GM18499 (cell line): ENCODE results near the gene PRKD3.

Source experiments
- ATAC-seq: cut with Tn5 transposase; IDR thresholded peaks from one replicate; pipeline ENCODE4 v1.9.1; 2021; ENCODE audit warnings: moderate number of reproducible peaks; ENCODE audit not compliant: insufficient read depth, unreplicated experiment

PRKD3 gene

DNA sequence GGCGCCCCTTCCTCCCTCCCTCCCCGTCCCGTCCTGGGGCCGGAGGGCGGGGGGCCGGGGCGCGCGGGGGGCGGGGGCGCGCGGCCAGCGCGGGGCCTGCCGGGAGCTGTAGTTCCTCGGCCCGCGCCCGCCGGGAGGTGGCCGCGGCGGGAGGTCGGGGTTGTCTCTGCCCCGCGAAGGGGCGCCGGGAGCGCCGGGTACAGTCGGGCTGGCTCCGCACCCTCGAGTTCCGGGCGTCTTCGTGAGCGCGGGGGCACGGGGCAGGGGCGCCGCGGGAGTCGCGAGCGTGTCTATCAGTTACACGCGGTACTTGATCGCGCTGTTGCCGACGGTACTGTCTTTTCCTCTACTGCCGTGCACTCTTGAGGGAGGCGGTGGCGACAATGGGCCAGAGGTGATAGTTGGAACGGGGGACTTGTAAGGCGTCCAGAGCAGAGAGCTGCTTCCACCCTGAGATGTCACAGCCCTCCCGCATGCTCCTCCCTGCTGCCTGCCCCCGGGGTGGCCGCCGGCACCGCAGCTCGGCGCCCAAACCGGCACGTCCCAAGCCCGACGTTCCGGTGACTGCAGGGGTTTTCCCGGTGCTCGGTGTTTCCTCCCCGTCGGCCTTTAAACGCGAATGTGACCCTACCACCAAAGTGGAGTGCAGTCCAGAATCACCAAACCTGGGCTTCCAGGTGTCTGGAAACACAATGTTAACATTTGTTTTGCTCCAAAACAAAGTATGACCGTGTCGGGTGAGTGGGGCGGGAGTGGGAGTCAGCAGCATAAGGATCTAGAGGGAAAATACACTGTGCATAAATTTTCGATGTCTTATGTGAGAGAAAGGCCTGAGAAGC lies at the start of gene PRKD3:
Gene PRKD3 (minus strand): TSS at position 48 of the 839 bp plus-strand sequence. CDS start 8,309 bp downstream, outside the sequence.
- ATAC-seq: no peak

DNA sequence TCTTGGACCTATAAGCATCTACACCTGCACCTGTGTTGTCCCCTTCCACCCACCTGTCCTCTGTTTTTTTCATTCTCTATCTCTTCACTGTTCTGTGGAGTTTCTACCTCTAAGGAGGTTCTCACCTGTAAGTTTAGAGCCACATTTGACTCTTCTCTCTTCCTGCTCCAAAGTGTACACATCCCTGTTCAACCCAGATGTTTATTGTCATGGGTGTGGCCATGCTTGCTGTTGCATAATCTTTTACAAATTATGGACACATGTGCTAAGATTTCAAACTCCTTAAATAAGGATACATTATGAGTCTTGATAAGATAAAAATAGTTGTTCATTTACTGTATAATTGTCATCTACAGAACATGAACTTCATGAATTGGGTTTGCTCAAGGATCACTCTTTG lies 47.4 kb upstream of the PRKD3 start:
- no peak for ATAC-seq

DNA sequence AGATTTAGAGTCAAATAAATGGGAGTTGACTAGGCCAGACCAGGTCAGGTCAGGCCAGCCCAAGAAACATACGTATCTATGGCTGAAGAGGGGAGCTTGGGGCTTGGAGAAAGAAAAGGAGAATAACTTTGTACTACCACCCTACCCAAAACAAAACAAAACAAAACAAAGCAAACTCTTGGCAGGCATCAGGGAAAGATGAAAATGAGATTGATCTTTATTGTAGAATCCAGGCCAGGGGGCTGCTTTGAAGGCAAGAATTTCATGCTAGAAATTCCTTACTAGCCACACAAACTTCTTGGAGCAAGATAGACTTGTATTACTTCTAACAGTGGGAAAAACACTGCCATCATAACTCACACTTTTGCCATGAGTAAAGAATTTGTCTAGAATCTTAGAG lies 46.0 kb upstream of the PRKD3 start:
- no peak for ATAC-seq

DNA sequence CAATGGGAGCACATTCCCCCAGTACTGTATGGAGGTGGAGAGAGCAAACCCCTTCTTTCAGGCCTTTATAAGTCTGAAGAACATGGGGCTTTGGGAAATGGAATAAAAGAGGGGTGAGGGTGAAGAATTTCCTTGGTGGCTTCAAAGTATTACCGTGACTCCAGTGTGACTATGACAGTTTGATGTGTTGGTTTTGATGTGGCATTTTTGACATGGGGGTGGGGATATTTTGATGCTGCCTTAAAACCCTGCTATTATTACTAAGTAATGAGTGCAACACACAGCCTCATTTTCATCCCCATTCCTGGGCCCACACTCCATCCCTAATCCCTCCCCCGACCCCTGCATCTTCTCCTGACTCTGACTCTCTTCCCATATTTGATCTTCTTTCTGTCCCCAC lies 43.4 kb upstream of the PRKD3 start:
- no peak for ATAC-seq

DNA sequence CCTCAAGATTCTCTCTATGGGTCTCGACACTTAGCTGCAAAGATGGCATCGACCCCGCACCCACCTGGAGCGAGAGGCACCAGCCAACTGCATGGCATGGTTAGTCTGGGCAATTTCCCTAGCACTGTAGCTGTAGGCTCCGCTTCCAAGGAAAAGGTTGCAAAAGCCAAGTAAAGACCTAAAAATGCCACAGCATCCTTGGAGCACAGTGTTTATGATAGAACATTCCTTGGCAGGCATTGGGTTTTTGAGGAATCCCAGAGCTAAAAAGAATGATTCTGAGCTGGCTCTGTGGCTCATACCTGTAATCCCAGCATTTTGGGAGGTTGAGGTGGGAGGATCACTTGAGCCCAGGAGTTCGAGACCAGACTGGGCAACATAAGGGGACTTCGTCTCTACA lies 42.7 kb upstream of the PRKD3 start:
- ATAC-seq: no peak

DNA sequence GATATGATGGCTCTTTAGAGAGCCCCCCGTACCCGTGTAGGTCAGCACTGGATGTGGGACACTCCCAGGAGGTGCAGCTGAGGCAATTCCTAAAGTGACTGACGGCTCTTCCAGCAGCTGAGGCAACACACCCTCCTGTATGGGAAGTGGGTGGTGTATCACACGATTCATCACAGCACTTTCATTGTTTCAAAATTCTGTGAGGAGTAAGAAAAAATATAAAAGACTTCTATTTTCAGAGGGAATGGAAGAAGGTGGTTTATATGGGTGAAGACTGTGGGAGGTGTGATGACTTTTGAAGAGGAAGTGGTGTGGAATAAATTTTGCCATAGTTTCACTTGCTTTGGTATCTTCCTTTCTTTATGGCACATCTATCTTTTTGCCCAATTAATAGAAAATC lies 42.1 kb upstream of the PRKD3 start:
- no peak for ATAC-seq

DNA sequence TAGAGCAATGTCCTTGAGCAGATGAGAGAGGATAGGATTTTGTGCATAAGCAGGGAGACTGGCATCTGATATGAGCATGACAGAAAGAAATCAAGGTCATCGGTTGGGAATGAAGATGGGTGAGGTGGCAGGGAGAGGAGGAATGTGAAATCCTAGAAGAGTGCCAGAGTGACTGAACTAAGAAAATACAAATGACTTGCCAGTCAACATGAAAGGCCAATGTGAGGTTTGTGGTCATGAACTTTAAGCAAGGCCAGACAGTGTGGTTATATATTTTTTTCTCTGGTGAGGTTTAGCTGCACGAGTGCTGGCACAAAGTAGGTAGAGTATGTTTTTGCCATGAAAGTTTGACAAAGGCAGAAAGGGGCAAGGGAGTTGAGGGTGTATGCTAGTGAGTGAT lies 41.0 kb upstream of the PRKD3 start:
- no peak for ATAC-seq

DNA sequence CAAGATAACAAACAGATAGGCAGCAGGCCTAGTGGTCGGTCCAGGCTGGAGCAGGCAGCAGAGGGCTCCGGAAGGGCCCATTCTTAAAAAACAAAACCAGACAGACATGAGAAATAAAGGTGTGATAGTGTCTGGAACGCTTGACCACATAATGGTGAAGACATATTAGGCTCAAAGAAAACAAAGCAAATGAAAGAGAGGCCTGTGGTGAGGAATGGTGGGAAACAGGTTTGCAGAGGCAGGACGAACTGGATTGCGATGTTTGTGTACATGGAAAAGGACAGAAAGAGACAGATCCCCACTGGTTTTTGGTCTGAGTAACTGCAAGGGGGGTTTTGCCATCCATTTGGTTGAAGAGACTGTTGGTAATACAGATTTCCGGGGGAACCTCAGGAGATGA lies 39.7 kb upstream of the PRKD3 start:
- no peak for ATAC-seq

DNA sequence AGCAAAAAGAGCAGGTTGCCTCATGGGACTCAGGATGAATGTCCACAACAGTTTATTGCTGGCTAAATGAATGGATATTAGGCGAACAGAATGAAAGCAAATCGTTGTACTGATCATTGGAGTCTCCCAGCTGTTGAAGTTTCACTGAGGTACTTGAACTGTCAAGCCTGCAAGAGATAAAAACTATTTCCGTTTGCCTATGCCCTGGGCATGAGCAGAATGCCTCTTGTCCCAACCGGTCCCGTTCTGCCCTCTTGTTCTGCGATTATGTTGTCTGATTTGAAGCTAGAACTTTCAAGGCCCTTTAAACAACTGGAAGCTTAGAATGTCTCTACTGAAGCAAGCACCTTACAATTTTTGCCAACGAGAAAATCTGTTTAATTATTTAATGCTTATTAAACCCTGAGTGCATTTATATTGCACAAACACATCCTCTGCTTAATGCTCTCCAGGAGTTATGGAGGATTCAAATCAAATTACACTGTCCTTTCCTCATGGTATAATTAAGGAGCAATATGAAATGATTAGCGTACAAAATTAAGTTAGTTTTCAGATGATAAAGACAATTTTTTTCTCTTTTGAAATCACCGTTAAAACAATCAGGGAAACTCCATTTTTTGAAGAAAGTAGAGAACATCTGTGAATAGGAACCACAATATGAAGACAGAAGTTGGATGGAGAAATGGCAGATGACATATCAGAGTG lies 37.5 kb upstream of the PRKD3 start:
- no peak for ATAC-seq

DNA sequence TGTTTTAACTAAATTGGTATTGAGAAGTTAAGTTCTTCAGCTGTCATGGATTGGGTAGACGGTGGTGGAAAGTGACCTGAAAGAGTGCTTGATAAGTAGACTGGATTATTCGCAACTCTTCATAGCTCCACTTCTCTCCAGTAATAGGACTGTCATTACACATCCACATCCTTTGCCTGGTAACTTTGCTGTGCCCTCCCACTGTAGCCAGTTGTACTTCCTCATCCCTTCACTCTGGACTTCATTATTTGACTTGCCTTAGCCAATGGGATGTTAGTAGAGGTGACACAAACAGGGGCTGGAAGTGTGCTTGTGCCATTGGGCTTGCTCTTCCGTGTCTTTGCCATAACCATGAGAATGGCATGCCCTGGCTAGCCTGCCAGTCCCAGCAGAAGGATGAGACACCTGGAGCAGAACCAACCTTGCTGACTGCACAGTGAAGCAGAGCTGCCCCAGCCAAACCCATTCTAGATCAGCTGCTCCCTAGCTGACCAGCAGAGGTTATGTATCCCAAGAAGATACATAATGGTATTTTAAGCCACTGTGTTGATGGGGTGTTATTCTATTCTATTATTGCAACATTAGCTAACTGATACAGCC lies 36.7 kb upstream of the PRKD3 start:
- ATAC-seq: no peak

DNA sequence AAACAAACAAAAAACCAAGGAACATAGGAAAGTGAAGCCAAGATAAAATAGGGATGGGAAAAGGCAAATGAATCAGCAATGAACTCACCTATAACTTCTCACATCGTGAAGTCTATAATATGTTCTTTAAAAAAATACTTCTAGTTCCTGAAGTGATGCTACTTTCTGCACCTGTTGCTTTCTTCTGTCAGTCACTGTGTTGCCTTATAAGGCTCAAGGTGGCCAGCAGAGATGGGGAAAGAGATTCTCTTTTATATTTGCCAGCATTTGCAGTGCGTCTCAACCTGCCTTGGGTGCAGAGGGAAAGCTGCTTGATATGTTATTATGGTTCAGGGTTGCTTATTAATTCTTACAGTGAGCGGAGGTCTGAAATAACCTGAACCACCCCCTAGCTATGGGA lies 33.8 kb upstream of the PRKD3 start:
- ATAC-seq: no peak

DNA sequence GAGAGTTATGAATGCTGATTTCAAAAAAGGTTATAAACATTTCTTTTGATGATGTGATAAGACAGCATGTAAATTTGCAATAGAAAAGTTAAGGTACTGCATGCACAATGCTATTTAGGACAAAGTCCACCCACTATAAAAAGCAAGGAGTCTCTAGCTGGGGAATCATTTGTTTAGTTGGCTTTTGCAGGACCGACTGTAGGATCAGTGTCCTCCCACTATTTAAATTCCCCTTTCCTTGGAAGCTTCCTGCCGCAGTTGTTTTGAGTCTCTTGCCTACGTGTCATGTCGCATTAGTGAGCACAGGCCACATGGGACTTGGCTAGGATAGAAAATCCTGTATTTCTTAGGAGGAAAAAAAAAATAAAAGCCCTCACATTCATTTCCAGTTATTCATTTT lies 32.9 kb upstream of the PRKD3 start:
- ATAC-seq: no peak

DNA sequence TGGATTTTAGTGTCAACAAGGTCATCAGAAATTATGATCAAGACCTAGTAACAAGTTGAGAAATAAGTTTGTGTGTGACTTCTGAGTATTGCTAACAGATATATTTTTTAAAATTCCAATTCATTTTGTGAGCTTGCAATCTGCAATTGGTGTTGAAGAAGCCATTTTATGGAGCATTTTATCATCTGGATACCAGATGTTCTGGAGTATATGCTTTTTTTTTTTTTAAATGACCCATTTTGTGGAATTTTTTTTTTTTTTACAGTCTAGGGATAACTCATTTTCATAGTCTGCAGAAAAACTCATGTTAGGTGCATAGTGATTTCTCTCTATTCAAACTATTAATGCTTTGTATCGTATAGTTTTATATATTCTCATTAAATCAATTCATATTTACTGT lies 32.4 kb upstream of the PRKD3 start:
- ATAC-seq: no peak

DNA sequence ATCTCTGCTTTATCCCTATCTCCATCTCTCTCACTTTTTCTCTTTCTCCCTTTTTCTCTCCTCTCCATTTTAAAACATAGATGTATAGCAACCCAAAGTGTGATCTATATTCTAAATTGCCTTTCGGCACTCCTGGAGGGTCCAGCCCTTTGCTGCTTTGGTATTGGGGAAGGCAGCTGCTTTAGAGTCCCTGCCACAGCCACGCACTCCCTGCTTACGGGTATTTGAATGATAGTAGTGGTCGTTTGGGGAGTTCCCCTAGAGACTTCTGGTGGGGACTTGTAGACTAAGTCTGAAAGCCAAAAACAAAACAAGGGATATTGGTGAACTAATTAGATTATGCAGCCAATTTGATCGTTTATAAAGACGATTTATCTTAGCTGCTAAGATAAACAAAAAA lies 31.7 kb upstream of the PRKD3 start:
- ATAC-seq: no peak

DNA sequence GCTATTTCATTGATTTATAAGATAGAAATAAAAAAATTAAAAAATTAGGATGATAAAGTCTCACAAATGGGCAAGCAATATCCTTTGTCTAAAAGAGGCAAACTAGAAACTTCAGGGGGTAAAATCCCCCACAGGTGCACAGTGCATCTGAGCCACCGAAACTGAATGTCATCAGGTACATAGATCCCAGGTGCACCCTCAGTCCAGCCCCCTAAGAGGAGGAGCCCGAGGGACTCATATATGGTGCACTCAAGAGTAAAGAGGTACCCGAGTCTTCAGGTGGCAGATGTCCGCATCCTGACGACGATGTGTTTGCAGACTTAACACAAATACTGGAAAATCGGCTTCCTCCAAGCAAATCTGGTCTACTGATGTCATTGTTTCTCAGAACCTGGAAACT lies 31.1 kb upstream of the PRKD3 start:
- no peak for ATAC-seq

DNA sequence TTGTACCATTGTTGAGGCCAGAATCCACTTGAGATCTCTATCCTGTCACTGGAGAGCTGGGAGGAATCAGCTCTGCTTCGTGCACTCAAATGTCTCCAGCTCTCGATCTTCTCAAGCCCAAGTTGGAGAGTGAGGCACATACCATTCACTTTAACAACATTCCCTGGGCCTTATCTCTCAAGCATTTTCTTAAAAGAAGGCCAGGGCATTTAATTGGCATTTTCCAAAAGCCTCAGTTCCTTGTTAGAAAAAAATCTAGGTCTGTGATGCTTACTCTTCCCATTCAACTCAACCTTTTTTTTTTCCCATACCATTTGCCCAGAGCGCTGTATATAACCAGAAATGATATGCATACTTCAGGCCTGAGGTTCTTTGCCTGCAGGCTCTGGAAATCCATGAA lies 29.9 kb upstream of the PRKD3 start:
- ATAC-seq: no peak

DNA sequence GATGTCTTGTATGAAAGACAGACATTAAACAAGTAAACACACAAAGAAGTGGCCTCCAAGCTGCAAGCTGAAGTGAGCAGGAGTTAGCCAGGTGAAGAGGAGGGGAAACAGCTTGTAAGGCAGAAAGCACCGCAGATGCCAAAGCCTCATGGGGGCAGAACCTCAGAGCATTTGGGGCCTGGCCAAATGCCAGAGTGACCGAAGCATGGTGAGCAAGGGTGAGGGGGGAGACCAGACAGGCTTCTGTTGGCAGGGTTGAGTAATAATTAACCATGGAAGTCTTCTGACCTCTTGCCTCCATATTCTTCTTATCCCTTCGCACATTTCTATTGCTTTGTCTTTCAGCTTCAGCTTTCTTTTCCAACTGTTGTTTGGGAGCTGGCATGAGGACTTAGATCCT lies 25.4 kb upstream of the PRKD3 start:
- no peak for ATAC-seq

DNA sequence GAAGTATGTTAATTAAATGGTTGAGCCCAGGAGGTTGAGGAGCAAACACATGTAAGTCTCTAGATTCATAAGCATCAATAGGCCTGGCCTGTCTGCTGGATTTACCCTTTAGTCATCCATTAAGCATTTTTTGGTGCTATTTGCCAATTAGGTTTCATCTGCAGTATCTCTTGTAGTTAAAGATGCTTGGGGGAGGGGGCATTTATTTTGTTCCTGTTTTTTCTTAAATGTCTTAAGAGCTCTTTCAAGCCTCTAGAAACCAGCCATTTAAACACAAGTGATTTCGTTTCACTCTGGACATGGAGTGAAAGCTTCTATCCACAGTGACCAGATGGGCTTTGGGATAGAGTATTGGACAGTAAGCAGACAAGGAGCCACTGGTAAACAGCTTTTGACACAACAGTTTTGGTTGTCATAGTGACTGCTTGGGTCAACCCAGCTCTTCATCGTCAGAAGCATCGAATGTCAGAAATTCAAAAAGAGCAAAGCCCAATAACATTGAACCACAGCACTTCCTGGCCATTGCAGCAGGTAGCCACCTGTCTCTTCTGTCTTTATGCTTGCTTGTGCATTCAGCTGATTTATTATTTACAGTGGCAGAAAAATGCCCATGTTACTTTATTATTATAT lies 24.7 kb upstream of the PRKD3 start:
- no peak for ATAC-seq

DNA sequence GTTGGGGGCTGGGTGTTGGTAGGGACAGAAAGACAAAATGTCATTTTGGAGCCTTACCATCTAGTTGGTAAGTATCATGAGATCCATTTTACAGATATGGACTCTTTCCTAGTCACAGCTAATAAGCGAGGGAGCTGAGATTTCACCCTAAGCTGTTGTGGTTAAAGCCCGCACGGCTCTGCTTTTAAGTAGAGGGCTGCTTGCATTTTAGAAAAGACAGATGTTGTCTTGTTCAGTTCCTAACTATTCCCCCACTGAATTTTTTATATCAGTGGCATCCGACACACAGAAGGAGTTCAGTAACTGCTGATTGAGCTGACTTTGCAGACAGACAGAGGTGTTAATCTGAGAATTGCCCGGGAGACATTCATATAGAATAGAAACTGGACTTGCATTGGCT lies 23.5 kb upstream of the PRKD3 start:
- ATAC-seq: no peak

DNA sequence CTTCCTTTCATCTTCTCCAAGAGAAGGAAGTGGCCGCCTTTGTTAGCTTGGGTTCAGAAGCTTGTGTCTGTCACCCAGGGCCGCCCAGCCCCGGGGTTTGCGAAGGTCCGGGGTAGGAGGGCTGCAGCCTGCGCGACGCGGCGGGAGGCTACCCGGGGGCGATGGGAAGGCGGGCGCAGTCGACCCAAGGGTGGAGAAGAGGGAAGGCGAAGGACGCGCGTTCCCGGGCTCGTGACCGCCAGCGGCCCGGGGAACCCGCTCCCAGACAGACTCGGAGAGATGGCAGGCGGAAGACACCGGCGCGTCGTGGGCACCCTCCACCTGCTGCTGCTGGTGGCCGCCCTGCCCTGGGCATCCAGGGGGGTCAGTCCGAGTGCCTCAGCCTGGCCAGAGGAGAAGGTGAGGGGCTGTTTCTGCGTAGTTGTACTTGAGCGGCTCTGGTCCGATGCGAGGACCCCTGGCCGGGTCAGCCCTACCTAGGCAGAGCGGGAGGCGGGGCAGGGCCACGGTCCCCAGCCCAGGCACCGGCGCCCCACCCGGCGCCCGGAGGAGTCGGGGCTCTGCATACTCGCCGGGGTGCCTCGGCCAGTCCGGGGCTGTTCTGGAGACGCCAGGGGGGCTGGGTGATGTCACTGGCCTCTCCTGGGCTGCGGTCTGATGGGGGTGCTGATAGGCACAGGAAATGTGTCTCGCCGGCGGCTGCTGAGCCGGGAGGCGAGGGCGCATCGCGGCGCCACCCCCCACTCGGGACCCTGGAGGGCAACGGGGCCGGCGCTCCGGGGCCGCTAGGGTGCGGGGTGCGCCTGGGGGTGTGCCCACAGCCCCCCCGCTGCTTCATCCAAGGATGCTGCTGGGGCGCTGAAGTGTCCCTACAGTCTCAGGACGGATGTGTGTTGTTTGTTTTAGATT lies 20.1 kb upstream of the PRKD3 start, which contains the start of gene QPCT:
Gene QPCT (plus strand): TSS at position 178 of the 909 bp plus-strand sequence. CDS start 102 bp downstream, at position 280.
- ATAC-seq: no peak
